GM10847 (cell line): ENCODE measurements around the gene WNK4.
A peak's percentile ranks its signal among the peaks of the same experiment; 100 is the strongest.

Source experiments
- POLR2A ChIP-seq: IDR thresholded peaks from 2 replicates; pipeline ENCODE4 v1.6.1; 2011; ENCODE audit not compliant: insufficient read length; ENCODE audit errors: extremely low read depth

WNK4 gene

GRCh38 chr17:42783062-42783790 lies 2.8 kb downstream of the WNK4 start:
- TF ChIP-seq POLR2A: no peak

GRCh38 chr17:42783791-42784138 lies 3.4 kb downstream of the WNK4 start:
- no peak for TF ChIP-seq POLR2A

- TF ChIP-seq POLR2A: no peak
Measured at GRCh38 chr17:42784409-42784808, 4.0 kb downstream of the WNK4 start.

GRCh38 chr17:42784811-42785592 lies 4.6 kb downstream of the WNK4 start:
- TF ChIP-seq POLR2A: no peak

GRCh38 chr17:42787266-42787665 lies 6.9 kb downstream of the WNK4 start:
- TF ChIP-seq POLR2A: no peak

GRCh38 chr17:42791948-42792347 lies 11.5 kb downstream of the WNK4 start:
- TF ChIP-seq POLR2A: no peak

GRCh38 chr17:42792545-42792944 lies 12.1 kb downstream of the WNK4 start:
- no peak for TF ChIP-seq POLR2A

GRCh38 chr17:42795061-42795460 lies 14.7 kb downstream of the WNK4 start:
- no peak for TF ChIP-seq POLR2A

- TF ChIP-seq POLR2A: no peak
Measured at GRCh38 chr17:42795465-42795864, 15.1 kb downstream of the WNK4 start.

GRCh38 chr17:42796066-42796758 lies 15.8 kb downstream of the WNK4 start:
- TF ChIP-seq POLR2A: no peak

- TF ChIP-seq POLR2A: no peak
Measured at GRCh38 chr17:42797067-42798007, 16.9 kb downstream of the WNK4 start.

- no peak for TF ChIP-seq POLR2A
Measured at GRCh38 chr17:42798011-42798382, 17.6 kb downstream of the WNK4 start.

- TF ChIP-seq POLR2A: peak; percentile 46
Measured at GRCh38 chr17:42798383-42799380, 18.3 kb downstream of the WNK4 start, which contains the start of the genes CNTD1 and COA3. Gene CNTD1, plus strand, starts transcription at chr17:42798861. Its CDS starts 207 bp downstream, at chr17:42799068. Gene COA3, minus strand, starts transcription at chr17:42798704. Its CDS starts 23 bp downstream, at chr17:42798681.
